DOHH2 (cell line): ENCODE data around the gene POTEF.
"Not testable (repeated sequence)": the region's sequence is repeated elsewhere in the genome, so short reads cannot be mapped to it uniquely, and the experiment has no call there.

Experiments
- H3F3A ChIP-seq: fragments of 200-600 bp; sonication (generic), shearing (Covaris generic); 2 replicates; pipeline ENCODE4 v1.6.0; 2016; ENCODE audit warnings: antibody characterized with exemption, mild to moderate bottlenecking; ENCODE audit not compliant: control insufficient read depth, insufficient read depth
- H3K27ac ChIP-seq: fragments of 200-600 bp; sonication (generic); 2 replicates; pipeline ENCODE4 v1.5.1; 2014; ENCODE audit warnings: low read depth, mild to moderate bottlenecking, low read length, moderate library complexity
- H3K27me3 ChIP-seq: fragments of 200-600 bp; sonication (generic); 2 replicates; pipeline ENCODE4 v1.6.1; 2014; ENCODE audit warnings: mild to moderate bottlenecking, low read length, mixed read lengths; ENCODE audit not compliant: control insufficient read depth
- H3K36me3 ChIP-seq: fragments of 200-600 bp; sonication (generic); 2 replicates; pipeline ENCODE4 v1.6.1; 2014; ENCODE audit warnings: mild to moderate bottlenecking, low read length, moderate library complexity, mixed read lengths; ENCODE audit not compliant: control insufficient read depth
- H3K4me1 ChIP-seq: fragments of 200-600 bp; sonication (generic); 2 replicates; pipeline ENCODE4 v1.6.1; 2014; ENCODE audit warnings: mild to moderate bottlenecking, low read length, mixed read lengths; ENCODE audit not compliant: control insufficient read depth
- H3K4me2 ChIP-seq: fragments of 200-600 bp; sonication (generic); 2 replicates; pipeline ENCODE4 v1.6.0; 2014; ENCODE audit warnings: mild to moderate bottlenecking, low read length, moderate library complexity
- H3K4me3 ChIP-seq: fragments of 200-600 bp; sonication (generic); 2 replicates; pipeline ENCODE4 v1.5.1; 2014; ENCODE audit warnings: mild to moderate bottlenecking, low read length, mixed read lengths
- H3K79me2 ChIP-seq: fragments of 200-600 bp; sonication (generic); 2 replicates; pipeline ENCODE4 v1.6.1; 2014; ENCODE audit warnings: mild to moderate bottlenecking, low read length, mixed read lengths; ENCODE audit not compliant: control insufficient read depth
- H3K9me2 ChIP-seq: fragments of 200-600 bp; sonication (generic); replicated peaks from 2 replicates; pipeline ENCODE4 v1.6.1; 2014; ENCODE audit warnings: mild to moderate bottlenecking, low read length, mixed read lengths; ENCODE audit not compliant: control insufficient read depth
- H3K9me3 ChIP-seq: fragments of 200-600 bp; sonication (generic); 2 replicates; pipeline ENCODE4 v1.6.1; 2014; ENCODE audit warnings: antibody characterized with exemption, low read length, mixed read lengths; ENCODE audit not compliant: control insufficient read depth, insufficient read depth
- H4K20me1 ChIP-seq: fragments of 200-600 bp; sonication (generic); 2 replicates; pipeline ENCODE4 v1.6.0; 2014; ENCODE audit warnings: low read depth, mild to moderate bottlenecking, antibody characterized with exemption, low read length, moderate library complexity; ENCODE audit not compliant: control insufficient read depth, insufficient read depth

Gene POTEF

GRCh38 chr2:130025931-130026330 lies 103.1 kb downstream of the POTEF start:
- not testable (repeated sequence) for H3K9me2 ChIP-seq, H3K4me1 ChIP-seq, H3K27ac ChIP-seq, H3K27me3 ChIP-seq, H3K9me3 ChIP-seq, H3K4me2 ChIP-seq, H3K36me3 ChIP-seq, H4K20me1 ChIP-seq, H3K79me2 ChIP-seq, H3F3A ChIP-seq, H3K4me3 ChIP-seq
